H1 (cell line): ENCODE measurements around the gene FCGBP. TPM values are rescaled to one million over a fixed set of nuclear protein-coding genes. Genes with fewer than 3 reads are reported as not detected.

Experiments used
- CTCF ChIA-PET: fragments of 300-600 bp; sonication (Branson Sonifier 250); formaldehyde crosslinking; loops from one replicate; lab custom pipeline; 2021; ENCODE audit not compliant: partially characterized antibody; lab: Charles Lee
- POLR2A ChIA-PET: fragments of 300-600 bp; sonication (Branson Sonifier 250); formaldehyde crosslinking; loops from one replicate; lab custom pipeline; 2021; ENCODE audit warnings: inconsistent platforms; ENCODE audit not compliant: partially characterized antibody; lab: Charles Lee
- DNase-seq, 2 experiments: peaks; one replicate each; pipeline versions ENCODE4 v3.0.0 to v3.0.0-alpha.2; 2010 to 2022; ENCODE audit warnings: low spot score in 2 of 2, low read depth in 1 of 2, mixed read lengths in 1 of 2
- FAIRE-seq: peaks from 2 replicates; lab custom pipeline; 2011; peaks lifted over from hg19 to GRCh38; lab: Jason Lieb, UNC
- H2AFZ ChIP-seq: 2 replicates; pipeline ENCODE4 v1.8.1; 2012; ENCODE audit warnings: low read length, inconsistent platforms
- H2AK5ac ChIP-seq: 2 replicates; pipeline ENCODE4 v1.6.1; 2013; ENCODE audit warnings: low read depth, low read length
- H2BK120ac ChIP-seq: replicated peaks from 2 replicates; pipeline ENCODE3; 2013; ENCODE audit warnings: low read depth, low read length, inconsistent platforms
- H2BK12ac ChIP-seq: 2 replicates; pipeline ENCODE4 v1.6.1; 2013; ENCODE audit warnings: low read depth, low read length
- H2BK15ac ChIP-seq: 2 replicates; pipeline ENCODE4 v1.6.1; 2013; ENCODE audit warnings: low read length
- H2BK20ac ChIP-seq: 2 replicates; pipeline ENCODE4 v1.6.1; 2013; ENCODE audit warnings: low read length
- H2BK5ac ChIP-seq: 2 replicates; pipeline ENCODE4 v1.6.1; 2013; ENCODE audit warnings: low read depth, low read length
- H3K14ac ChIP-seq: 2 replicates; pipeline ENCODE4 v1.6.1; 2013; ENCODE audit warnings: inconsistent platforms; ENCODE audit not compliant: insufficient read length
- H3K18ac ChIP-seq: 2 replicates; pipeline ENCODE4 v1.6.1; 2013; ENCODE audit warnings: low read length; ENCODE audit errors: extremely low read depth
- H3K23ac ChIP-seq: 2 replicates; pipeline ENCODE4 v1.6.1; 2013; ENCODE audit warnings: inconsistent platforms; ENCODE audit not compliant: insufficient read length
- H3K23me2 ChIP-seq: 2 replicates; pipeline ENCODE4 v1.6.1; 2013; ENCODE audit warnings: low read depth, low read length
- H3K27ac ChIP-seq: 2 replicates; pipeline ENCODE4 v1.6.1; 2011; ENCODE audit warnings: low read depth, low read length, inconsistent platforms
- H3K27me3 ChIP-seq, 4 experiments: replicated peaks in 1 of 4; 1 replicate in 1 of 4; 2 replicates in 3 of 4; pipeline versions ENCODE4 v1.6.1 to v1.8.1; 2011 to 2013; ENCODE audit warnings: low read length in 3 of 4, mild to moderate bottlenecking in 3 of 4, inconsistent platforms in 2 of 4, mixed read lengths in 2 of 4, moderate library complexity in 1 of 4; ENCODE audit not compliant: control insufficient read depth in 3 of 4, insufficient read depth in 3 of 4; ENCODE audit errors: extremely low read depth in 1 of 4
- H3K36me3 ChIP-seq, 4 experiments: 2 replicates each; pipeline versions ENCODE4 v1.6.1 to v1.8.1; 2011 to 2013; ENCODE audit warnings: mild to moderate bottlenecking in 4 of 4, low read length in 3 of 4, moderate library complexity in 2 of 4, control low read depth in 1 of 4, inconsistent platforms in 1 of 4; ENCODE audit not compliant: insufficient read depth in 4 of 4, control insufficient read depth in 2 of 4
- H3K4ac ChIP-seq: replicated peaks from 2 replicates; pipeline ENCODE3; 2013; ENCODE audit warnings: low read length, low read depth, mixed read lengths, inconsistent platforms; ENCODE audit not compliant: insufficient read length
- H3K4me1 ChIP-seq, 4 experiments: replicated peaks in 1 of 4; 1 replicate in 1 of 4; 2 replicates in 3 of 4; pipeline versions ENCODE4 v1.6.1 to v1.8.1; 2011 to 2013; ENCODE audit warnings: low read length in 3 of 4, inconsistent platforms in 2 of 4, mixed read lengths in 1 of 4; ENCODE audit not compliant: insufficient read depth in 4 of 4, control insufficient read depth in 3 of 4
- H3K4me2 ChIP-seq, 2 experiments: 2 replicates each; pipeline versions ENCODE4 v1.6.1 to v1.8.1; 2011 to 2013; ENCODE audit warnings: low read depth in 2 of 2, low read length in 2 of 2, control low read depth in 1 of 2, inconsistent platforms in 1 of 2, mild to moderate bottlenecking in 1 of 2; ENCODE audit not compliant: insufficient read depth in 1 of 2
- H3K4me3 ChIP-seq, 4 experiments: fragments of 200-600, 300-600 bp in 1 of 4; sonication (generic), shearing (Covaris generic), sonication (Bioruptor Twin) in 1 of 4; 2 replicates each; pipeline versions ENCODE4 v1.5.1 to v1.8.1; 2011 to 2016; ENCODE audit warnings: low read length in 4 of 4, low read depth in 3 of 4, control low read depth in 2 of 4, inconsistent platforms in 2 of 4, mild to moderate bottlenecking in 2 of 4, mixed read lengths in 1 of 4, moderate library complexity in 1 of 4; ENCODE audit not compliant: insufficient read depth in 2 of 4; ENCODE audit errors: extremely low read depth in 1 of 4
- H3K56ac ChIP-seq: replicated peaks from 2 replicates; pipeline ENCODE3; 2013; ENCODE audit warnings: low read depth, mild to moderate bottlenecking, mixed read lengths, low read length, inconsistent platforms; ENCODE audit not compliant: insufficient read length
- H3K79me1 ChIP-seq: 2 replicates; pipeline ENCODE4 v1.6.1; 2013; ENCODE audit warnings: low read depth, low read length, control low read depth
- H3K79me2 ChIP-seq, 2 experiments: 2 replicates each; pipeline versions ENCODE4 v1.6.1 to v1.8.1; 2012 to 2013; ENCODE audit warnings: low read length in 2 of 2, mild to moderate bottlenecking in 2 of 2, inconsistent platforms in 1 of 2; ENCODE audit not compliant: insufficient read depth in 2 of 2, control insufficient read depth in 1 of 2
- H3K9ac ChIP-seq, 4 experiments: replicated peaks in 1 of 4; 1 replicate in 1 of 4; 2 replicates in 3 of 4; pipeline versions ENCODE4 v1.6.1 to v1.8.1; 2011 to 2013; ENCODE audit warnings: low read depth in 3 of 4, low read length in 3 of 4, control low read depth in 2 of 4, mild to moderate bottlenecking in 2 of 4, moderate library complexity in 2 of 4, inconsistent platforms in 1 of 4; ENCODE audit errors: extremely low read depth in 1 of 4
- H3K9me3 ChIP-seq, 2 experiments: 2 replicates each; pipeline versions ENCODE4 v1.6.1 to v1.8.1; 2012 to 2013; ENCODE audit warnings: mild to moderate bottlenecking in 2 of 2, moderate library complexity in 2 of 2, control low read depth in 1 of 2, inconsistent platforms in 1 of 2, low read depth in 1 of 2, low read length in 1 of 2, mixed read lengths in 1 of 2; ENCODE audit not compliant: insufficient read depth in 2 of 2
- H4K20me1 ChIP-seq, 2 experiments: replicated peaks in 1 of 2; 2 replicates each; pipeline versions ENCODE3 to v1.8.1; 2011 to 2013; ENCODE audit warnings: inconsistent platforms in 2 of 2, low read length in 2 of 2, mild to moderate bottlenecking in 1 of 2; ENCODE audit not compliant: insufficient read depth in 2 of 2, control insufficient read depth in 1 of 2
- H4K5ac ChIP-seq: 2 replicates; pipeline ENCODE4 v1.6.1; 2013; ENCODE audit warnings: low read length, low read depth, mixed read lengths, inconsistent platforms; ENCODE audit not compliant: insufficient read length
- H4K8ac ChIP-seq: 2 replicates; pipeline ENCODE4 v1.8.0; 2013; ENCODE audit warnings: mild to moderate bottlenecking, moderate library complexity, low read length, inconsistent platforms; ENCODE audit not compliant: insufficient read depth; ENCODE audit errors: extremely low read depth
- H4K91ac ChIP-seq: replicated peaks from 2 replicates; pipeline ENCODE3; 2013; ENCODE audit warnings: low read length, mixed read lengths, inconsistent platforms; ENCODE audit not compliant: insufficient read length
- CBX8 ChIP-seq: fragments of 300-800, 300-1000 bp; sonication (generic); IDR thresholded peaks from 2 replicates; pipeline ENCODE4 v1.7.1; 2016; ENCODE audit warnings: low read depth, low read length, borderline replicate concordance
- CHD1 ChIP-seq: IDR thresholded peaks from 2 replicates; pipeline ENCODE4 v1.6.1; 2012; ENCODE audit warnings: low read depth, low read length, improper control_type of control experiment
- CTCF ChIP-seq, 3 experiments: IDR thresholded peaks; 1 replicate in 2 of 3; 2 replicates in 1 of 3; pipeline versions ENCODE4 v1.5.1 to v1.6.1; 2011; ENCODE audit warnings: low read length in 3 of 3, mild to moderate bottlenecking in 3 of 3, inconsistent platforms in 2 of 3, low read depth in 1 of 3, moderate library complexity in 1 of 3; ENCODE audit not compliant: insufficient read depth in 1 of 3; ENCODE audit errors: control extremely low read depth in 1 of 3
- EGR1 ChIP-seq: IDR thresholded peaks from 2 replicates; pipeline ENCODE4 v1.6.1; 2011; ENCODE audit warnings: low read depth, low read length, borderline replicate concordance
- EP300 ChIP-seq, 2 experiments: IDR thresholded peaks; 1 replicate in 1 of 2; 2 replicates in 1 of 2; pipeline ENCODE4 v1.6.1; 2011 to 2012; ENCODE audit warnings: low read depth in 2 of 2, low read length in 2 of 2, mild to moderate bottlenecking in 2 of 2, borderline replicate concordance in 1 of 2, inconsistent platforms in 1 of 2, moderate library complexity in 1 of 2
- HDAC2 ChIP-seq, 2 experiments: fragments of 300-600 bp in 1 of 2; sonication (generic) in 1 of 2; IDR thresholded peaks; 2 replicates each; pipeline ENCODE4 v1.6.1; 2011 to 2012; ENCODE audit warnings: low read depth in 2 of 2, low read length in 2 of 2, mild to moderate bottlenecking in 2 of 2, moderate library complexity in 2 of 2, borderline replicate concordance in 1 of 2, inconsistent platforms in 1 of 2
- PHF8 ChIP-seq: fragments of 200-600 bp; sonication (generic); conservative IDR thresholded peaks from 2 replicates; pipeline ENCODE4 v1.7.1; 2012; ENCODE audit warnings: low read depth, mild to moderate bottlenecking, inconsistent platforms, low read length, moderate library complexity
- RXRA ChIP-seq: IDR thresholded peaks from 2 replicates; pipeline ENCODE4 v1.6.1; 2011; ENCODE audit warnings: low read depth, mild to moderate bottlenecking, low read length, moderate library complexity; ENCODE audit not compliant: insufficient read depth
- SP1 ChIP-seq: IDR thresholded peaks from 2 replicates; pipeline ENCODE4 v1.6.1; 2011; ENCODE audit warnings: low read depth, low read length
- SP2 ChIP-seq: IDR thresholded peaks from 2 replicates; pipeline ENCODE4 v1.6.1; 2012; ENCODE audit warnings: mild to moderate bottlenecking, low read length, inconsistent platforms
- TBP ChIP-seq: IDR thresholded peaks from 2 replicates; pipeline ENCODE4 v1.6.1; 2011; ENCODE audit warnings: low read depth, low read length, improper control_type of control experiment
- WGBS, 2 experiments: shearing (Covaris generic) in 1 of 2; methylation state at CpG; one replicate each; pipeline versions ENCODE4 v1.1.6 to v1.1.7; 2013 to 2015; ENCODE audit warnings: low lambda C conversion rate in 2 of 2, mixed read lengths in 2 of 2, inconsistent platforms in 1 of 2, low coverage in 1 of 2, missing lambda C conversion rate in 1 of 2; ENCODE audit not compliant: insufficient replicate concordance in 2 of 2, insufficient coverage in 1 of 2, insufficient read length in 1 of 2; ENCODE audit errors: extremely low coverage in 1 of 2, missing lambda C conversion rate in 1 of 2; 5-methylcytosine and 5-hydroxymethylcytosine counted together
- polyA plus RNA-seq, 7 experiments: library from polyadenylated mRNA; depleted of rRNA in 3 of 7; stranded (reverse) in 5 of 7; unstranded in 2 of 7; fragments of >200 nt in 5 of 7; fragments of 200-250 nt in 2 of 7; gene quantifications; 1 replicate in 5 of 7; 2 replicates in 1 of 7; 4 replicates in 1 of 7; pipeline versions ENCODE4 v1.2.1 to v1.2.3, GENCODE V29; 2011 to 2013; ENCODE audit warnings: missing spikeins in 2 of 7, mixed read lengths in 2 of 7
- total RNA-seq: library from RNA; stranded (reverse); fragmentation: NEBNext Ultra II Directional; extraction: Animal tissue kit (Norgen Biotek cat#: 25700); gene quantifications from 2 replicates; pipeline ENCODE4 v1.2.1, GENCODE V29; 2021

FCGBP gene
- total and polyA plus RNA-seq, 2 of the 8 experiments (the other 6 are each of a cell fraction or from before 2014, with no cell fraction given), result 1.1 to 3.1 TPM

GRCh38 chr19:39970425-39970674 is 35.9 kb upstream of the FCGBP start:
- POLR2A ChIA-PET, result interaction anchor here (0.6 to 2.8 kb wide), 15 partner anchors 9 to 221 kb away, joined by 3 to 8 read pairs (median 3); partner anchors contain the start of genes MAP3K10 and ZNF546
- no peak overlapping the region for H4K5ac ChIP-seq
- no peak for TF ChIP-seq CHD1
- no peak for TF ChIP-seq SP2
- no peak for TF ChIP-seq CBX8
- no peak for TF ChIP-seq CTCF (IDR thresholded peaks at IDR 0.05; ENCODE audit: control extremely low read depth in 1 of 3, insufficient read depth in 1 of 3, low read depth in 1 of 3, low read length in 3 of 3)
- TF ChIP-seq RXRA, result no peak
- no peak for TF ChIP-seq HDAC2 (IDR thresholded peaks at IDR 0.05; ENCODE audit: borderline replicate concordance in 1 of 2, low read depth in 2 of 2, low read length in 2 of 2)
- no peak for TF ChIP-seq TBP
- no peak for TF ChIP-seq SP1
- TF ChIP-seq EGR1, result no peak
- TF ChIP-seq EP300 (IDR thresholded peaks at IDR 0.05; ENCODE audit: borderline replicate concordance in 1 of 2, low read depth in 2 of 2, low read length in 2 of 2), result no peak
- no peak for TF ChIP-seq PHF8

More at GRCh38 chr19:39970425-39970674, 35.9 kb upstream of the FCGBP start:
- Histone ChIP-seq H3K4me2 (peak overlapping the region; percentile 55 to 71), H3K23me2 (peaks cover 5% of the 10 kb centered on the region), H3K9me3 (no peaks in the 10 kb centered on the region), H3K27ac (peak overlapping the region; percentile 38; the same call in 1 of the 2 replicates), H3K23ac (no peak overlapping the region), H3K4me1 (peaks cover 0 to 2% (median 0%) of the 10 kb centered on the region in 4 experiments; a peak in 1 of 7 replicates), H3K79me1 (peaks cover 6% of the 10 kb centered on the region; the same call in 1 of the 2 replicates), H2BK5ac (peak overlapping the region; percentile 55; the same call in 1 of the 2 replicates), H4K20me1 (peaks cover 2 to 8% of the 10 kb centered on the region in 2 experiments), H2BK15ac (no peak overlapping the region), H2AK5ac (no peak overlapping the region), H3K79me2 (peaks cover 3 to 21% of the 10 kb centered on the region in 2 experiments; a peak in 3 of 4 replicates), H4K8ac (peak overlapping the region; percentile 66; the same call in 1 of the 2 replicates), H2AFZ (peak overlapping the region; percentile 29), H4K91ac (peak overlapping the region; percentile 45), H3K14ac (no peak overlapping the region), H2BK20ac (no peak overlapping the region), H3K9ac (peak overlapping the region in 3 of 4 experiments; percentile 57 to 78 (median 77); a peak in 6 of 7 replicates), H3K27me3 (no peaks in the 10 kb centered on the region), H3K4me3 (peak overlapping the region; percentile 66 to 98 (median 86)), H2BK12ac (no peak overlapping the region), H3K18ac (no peak overlapping the region), H2BK120ac (no peak overlapping the region), H3K36me3 (peaks cover 11 to 31% (median 18%) of the 10 kb centered on the region in 4 experiments), H3K4ac (no peak overlapping the region), H3K56ac (peak overlapping the region; percentile 67)
- WGBS, 2 experiments, result 13% methylated on average over 11 of the region's 11 CpGs; no CpG with 5 or more reads in 1 of the 2 experiments
- FAIRE-seq (no peak), DNase-seq (no peak)
- CTCF ChIA-PET, result interaction anchor here (0.6 to 2.0 kb wide), 14 partner anchors 9 to 297 kb away, joined by 3 to 11 read pairs (median 3); partner anchors contain the start of gene TTC9B
